ENCODE data around the gene BRCC3.

The BRCC3 gene

GRCh38 chrX:155046129-155046810, 25.0 kb upstream of the BRCC3 start:
- FAIRE-seq (no peak), DNase-seq (ENCODE audit: insufficient read length) (no peak)
- TF ChIP-seq POLR2A (IDR thresholded peaks at IDR 0.05; ENCODE audit: low read depth, low read length) (no peak), POLR2AphosphoS5 (IDR thresholded peaks at IDR 0.05; ENCODE audit: low read depth, low read length) (no peak), TAF1 (IDR thresholded peaks at IDR 0.05; ENCODE audit: borderline replicate concordance, low read depth, low read length) (no peak)

DNA sequence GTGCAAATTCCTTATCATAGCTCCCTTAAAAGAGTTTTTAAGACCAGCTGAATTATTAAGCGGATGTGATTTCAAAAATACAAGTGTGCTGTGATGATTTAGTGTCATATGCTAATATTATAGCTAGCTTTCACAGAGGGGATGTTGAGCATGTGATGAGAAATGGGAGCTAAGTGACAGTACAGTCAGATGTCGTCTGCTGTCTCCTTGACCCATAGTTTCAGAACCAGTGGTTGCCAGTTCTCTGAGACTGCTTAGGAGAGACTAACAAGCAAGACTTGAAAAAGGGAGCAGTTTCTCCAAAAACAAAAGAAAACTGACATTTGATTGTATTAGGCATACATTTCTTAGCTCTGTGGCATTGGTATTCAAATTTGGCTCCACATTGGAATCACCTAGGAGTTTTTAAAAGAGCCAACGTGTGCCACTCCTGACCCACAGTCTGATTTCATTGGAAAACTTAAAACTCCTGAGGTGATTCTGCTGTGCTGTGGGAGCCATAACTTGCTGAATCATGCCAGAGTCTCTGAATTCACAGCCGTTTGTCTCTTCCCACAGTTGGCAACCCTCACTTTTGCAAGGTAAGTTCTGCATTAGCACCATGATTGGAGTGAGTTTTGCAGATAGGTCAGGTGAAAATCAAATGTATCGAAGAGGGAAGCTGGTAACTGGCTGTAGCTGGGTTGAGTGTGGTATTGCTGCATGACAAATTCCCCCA, 24.3 kb upstream of the BRCC3 start:
- DNase-seq (ENCODE audit: insufficient read length) (no peak), FAIRE-seq (no peak)
- TF ChIP-seq TAF1 (IDR thresholded peaks at IDR 0.05; ENCODE audit: borderline replicate concordance, low read depth, low read length) (no peak), POLR2A (IDR thresholded peaks at IDR 0.05; ENCODE audit: low read depth, low read length) (no peak), POLR2AphosphoS5 (IDR thresholded peaks at IDR 0.05; ENCODE audit: low read depth, low read length) (no peak)

- DNase-seq (ENCODE audit: insufficient read length) (no peak), FAIRE-seq (peak; percentile 76)
Measured at GRCh38 chrX:155048977-155049619, 22.2 kb upstream of the BRCC3 start.

GRCh38 chrX:155052738-155053498, 18.4 kb upstream of the BRCC3 start:
- FAIRE-seq (no peak), DNase-seq (ENCODE audit: insufficient read length) (no peak)
- TF ChIP-seq POLR2A (IDR thresholded peaks at IDR 0.05; ENCODE audit: low read depth, low read length) (no peak), POLR2AphosphoS5 (IDR thresholded peaks at IDR 0.05; ENCODE audit: low read depth, low read length) (no peak), TAF1 (IDR thresholded peaks at IDR 0.05; ENCODE audit: borderline replicate concordance, low read depth, low read length) (no peak)

More at GRCh38 chrX:155048977-155049619, 22.2 kb upstream of the BRCC3 start:
- TF ChIP-seq POLR2AphosphoS5 (IDR thresholded peaks at IDR 0.05; ENCODE audit: low read depth, low read length) (no peak), POLR2A (IDR thresholded peaks at IDR 0.05; ENCODE audit: low read depth, low read length) (no peak), TAF1 (IDR thresholded peaks at IDR 0.05; ENCODE audit: borderline replicate concordance, low read depth, low read length) (no peak)

DNA sequence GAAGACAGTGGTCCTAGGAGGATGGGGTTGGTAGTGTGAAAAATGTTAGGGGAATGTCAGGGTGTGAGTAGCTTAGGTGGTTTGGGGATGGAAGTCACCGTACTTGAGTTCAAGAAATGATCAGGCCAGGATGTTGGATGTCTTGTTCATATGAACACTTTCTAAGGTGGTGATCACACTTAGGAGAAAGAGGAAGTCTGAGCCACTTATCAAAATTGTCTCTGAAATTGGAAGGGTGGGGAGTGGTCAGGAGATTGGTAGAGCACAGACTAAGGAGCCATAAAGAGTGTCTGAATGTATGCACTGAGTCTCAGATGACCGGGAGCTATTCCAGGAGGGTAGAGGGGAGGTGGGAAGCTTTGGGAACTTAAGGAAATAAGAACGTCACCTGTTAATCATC, 17.7 kb upstream of the BRCC3 start:
- no peak for DNase-seq (ENCODE audit: insufficient read length)
- TF ChIP-seq POLR2AphosphoS5 (IDR thresholded peaks at IDR 0.05; ENCODE audit: low read depth, low read length) (no peak), POLR2A (IDR thresholded peaks at IDR 0.05; ENCODE audit: low read depth, low read length) (no peak), TAF1 (IDR thresholded peaks at IDR 0.05; ENCODE audit: borderline replicate concordance, low read depth, low read length) (no peak)
- no peak for FAIRE-seq

DNA sequence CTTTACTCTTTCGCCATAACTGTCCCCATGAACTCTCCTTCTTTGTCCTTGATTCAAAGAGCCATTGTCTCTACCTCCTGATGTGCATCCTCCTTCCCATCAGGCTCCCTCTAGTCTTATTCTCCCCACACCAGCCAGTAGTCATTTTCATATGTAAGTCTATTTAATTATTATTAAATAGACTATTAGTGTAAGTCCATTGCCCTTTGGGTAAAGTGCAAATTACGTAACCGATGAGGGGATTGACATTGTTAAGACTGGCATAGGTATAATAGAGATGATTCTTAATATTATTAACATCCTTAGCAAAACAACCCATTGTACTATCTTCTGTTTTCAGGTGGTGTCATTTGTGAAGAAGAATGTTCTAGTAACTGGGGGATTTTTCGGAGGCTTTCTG, 17.1 kb upstream of the BRCC3 start:
- FAIRE-seq (no peak), DNase-seq (ENCODE audit: insufficient read length) (no peak)
- no peak for TF ChIP-seq POLR2AphosphoS5 (IDR thresholded peaks at IDR 0.05; ENCODE audit: low read depth, low read length)
- TF ChIP-seq TAF1 (IDR thresholded peaks at IDR 0.05; ENCODE audit: borderline replicate concordance, low read depth, low read length): no peak
- no peak for TF ChIP-seq POLR2A (IDR thresholded peaks at IDR 0.05; ENCODE audit: low read depth, low read length)

- no peak for FAIRE-seq
- TF ChIP-seq TAF1 (IDR thresholded peaks at IDR 0.05; ENCODE audit: borderline replicate concordance, low read depth, low read length) (no peak), POLR2A (IDR thresholded peaks at IDR 0.05; ENCODE audit: low read depth, low read length) (no peak), POLR2AphosphoS5 (IDR thresholded peaks at IDR 0.05; ENCODE audit: low read depth, low read length) (no peak)
Measured at GRCh38 chrX:155055494-155055893, 15.8 kb upstream of the BRCC3 start.

GRCh38 chrX:155056471-155056870, 14.8 kb upstream of the BRCC3 start:
- FAIRE-seq: no peak

More at GRCh38 chrX:155055494-155055893, 15.8 kb upstream of the BRCC3 start:
- DNase-seq (ENCODE audit: insufficient read length): no peak

GRCh38 chrX:155056877-155057792, 14.2 kb upstream of the BRCC3 start:
- peak; percentile 17 for DNase-seq (ENCODE audit: insufficient read length)
- no peak for TF ChIP-seq TAF1 (IDR thresholded peaks at IDR 0.05; ENCODE audit: borderline replicate concordance, low read depth, low read length)
- peak; percentile 38; the same call in 1 of the 2 replicates for TF ChIP-seq POLR2AphosphoS5 (IDR thresholded peaks at IDR 0.05; ENCODE audit: low read depth, low read length)
- TF ChIP-seq POLR2A (IDR thresholded peaks at IDR 0.05; ENCODE audit: low read depth, low read length): no peak
- peak; percentile 99 for FAIRE-seq

More at GRCh38 chrX:155056471-155056870, 14.8 kb upstream of the BRCC3 start:
- DNase-seq (ENCODE audit: insufficient read length): no peak
- no peak for TF ChIP-seq POLR2A (IDR thresholded peaks at IDR 0.05; ENCODE audit: low read depth, low read length)

GRCh38 chrX:155061760-155062159, 9.5 kb upstream of the BRCC3 start:
- no peak for DNase-seq (ENCODE audit: insufficient read length)
- no peak for FAIRE-seq
- no peak for TF ChIP-seq POLR2AphosphoS5 (IDR thresholded peaks at IDR 0.05; ENCODE audit: low read depth, low read length)
